Gastroesophageal sphincter (tissue), 4 donors: Measurements from ENCODE around the gene RALY. TPM values are rescaled to one million over a fixed set of nuclear protein-coding genes. Genes with fewer than 3 reads are reported as not detected.

Experiments
- ATAC-seq: fragments of 150-250 bp; one replicate; pipeline ENCODE4 v1.9.1; 2016; ENCODE audit warnings: mild to moderate bottlenecking, moderate library complexity
- H3K27ac ChIP-seq, 4 donors: fragments of 200-600 bp; sonication (generic) in 3 of 4; 1 replicate in 3 of 4; 2 replicates in 1 of 4; pipeline ENCODE4 v1.5.1; 2016 to 2019
- H3K27me3 ChIP-seq: fragments of 200-600 bp; sonication (generic); one replicate; pipeline ENCODE4 v1.5.1; 2019
- H3K36me3 ChIP-seq, 2 donors: fragments of 200-600 bp; sonication (generic); one replicate each; pipeline ENCODE4 v1.5.1; 2019; ENCODE audit warnings: control low read depth in 1 of 2
- H3K4me1 ChIP-seq, 3 donors: fragments of 200-600 bp; sonication (generic); 1 replicate in 2 of 3; 2 replicates in 1 of 3; pipeline ENCODE4 v1.5.1; 2016 to 2019; ENCODE audit warnings: control low read depth in 2 of 3
- H3K4me3 ChIP-seq, 2 donors: fragments of 200-600 bp; sonication (generic); one replicate each; pipeline ENCODE4 v1.5.1; 2019; ENCODE audit warnings: mild to moderate bottlenecking in 1 of 2, moderate library complexity in 1 of 2
- H3K9me3 ChIP-seq, 3 donors: fragments of 200-600 bp; sonication (generic); one replicate each; pipeline ENCODE4 v1.5.1; 2017 to 2019; ENCODE audit warnings: control low read depth in 2 of 3
- EP300 ChIP-seq: sonication (generic); formaldehyde crosslinking; IDR thresholded peaks from one replicate; pipeline ENCODE4 v1.6.1; 2017; ENCODE audit warnings: antibody characterized with exemption, mild to moderate bottlenecking
- POLR2A ChIP-seq, 2 donors: fragments of 450-650 bp; IDR thresholded peaks; one replicate each; pipeline ENCODE4 v1.6.1; 2017; ENCODE audit warnings: antibody characterized with exemption in 2 of 2, mild to moderate bottlenecking in 2 of 2, moderate library complexity in 1 of 2
- POLR2AphosphoS5 ChIP-seq: sonication (generic); formaldehyde crosslinking; IDR thresholded peaks from one replicate; pipeline ENCODE4 v1.6.1; 2017; ENCODE audit warnings: antibody characterized with exemption
- WGBS, 2 donors: methylation state at CpG; one replicate each; pipeline ENCODE4 v1.1.5; 2018; ENCODE audit warnings: low coverage in 1 of 2; 5-methylcytosine and 5-hydroxymethylcytosine counted together
- total RNA-seq, 4 donors: library from RNA; depleted of rRNA; stranded (reverse); fragments of >200 nt; gene quantifications; one replicate each; pipeline ENCODE4 v1.1.0, GENCODE V29; 2016
- TF ChIP-seq, protein P1 (sequence below), 4 experiments: fragments of 200-600 bp in 2 of 4; fragments of 450-650 bp in 2 of 4; sonication (generic) in 1 of 4; IDR thresholded peaks; one replicate each; pipeline ENCODE4 v1.5.1; 2017 to 2019; ENCODE audit warnings: antibody characterized with exemption in 4 of 4, mild to moderate bottlenecking in 2 of 4, moderate library complexity in 2 of 4

The RALY gene
- total RNA-seq, 4 donors from 2014 or later, result 76.6 to 124 (median 98.8) TPM

DNA sequence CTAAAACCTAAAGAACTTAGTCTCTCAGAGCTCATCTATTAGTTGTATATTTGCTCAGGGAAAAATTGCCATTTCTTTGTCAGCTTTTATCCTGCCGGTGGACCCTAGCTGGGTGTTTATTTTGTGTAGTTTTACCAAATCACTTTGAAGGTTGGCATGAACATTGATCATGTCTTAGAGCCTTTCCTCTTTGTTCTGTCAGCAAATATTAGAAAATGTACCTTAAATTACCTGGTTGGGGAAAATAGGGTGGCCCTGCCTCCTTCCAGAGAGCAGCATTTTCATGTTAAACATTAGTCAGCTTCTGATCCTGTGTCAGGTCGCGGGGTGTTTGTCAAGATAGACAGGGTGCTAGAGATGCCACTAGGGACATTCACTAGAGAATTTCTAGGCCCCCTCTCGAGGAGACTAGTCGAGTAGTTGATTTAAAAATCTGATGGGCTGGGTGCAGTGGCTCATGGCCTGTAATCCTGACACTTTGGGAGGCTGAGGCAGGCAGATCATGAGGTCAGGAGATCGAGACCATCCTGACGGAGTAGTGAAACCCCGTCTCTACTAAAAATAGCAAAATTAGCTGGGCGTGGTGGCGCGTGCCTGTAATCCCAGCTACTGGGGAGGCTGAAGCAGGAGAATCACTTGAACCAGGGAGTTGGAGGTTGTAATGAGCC lies 11.2 kb downstream of the RALY start:
- TF ChIP-seq POLR2AphosphoS5, result no peak
- no peak for TF ChIP-seq POLR2A (IDR thresholded peaks at IDR 0.05)
- no peak for TF ChIP-seq EP300
- TF ChIP-seq, protein P1, sequence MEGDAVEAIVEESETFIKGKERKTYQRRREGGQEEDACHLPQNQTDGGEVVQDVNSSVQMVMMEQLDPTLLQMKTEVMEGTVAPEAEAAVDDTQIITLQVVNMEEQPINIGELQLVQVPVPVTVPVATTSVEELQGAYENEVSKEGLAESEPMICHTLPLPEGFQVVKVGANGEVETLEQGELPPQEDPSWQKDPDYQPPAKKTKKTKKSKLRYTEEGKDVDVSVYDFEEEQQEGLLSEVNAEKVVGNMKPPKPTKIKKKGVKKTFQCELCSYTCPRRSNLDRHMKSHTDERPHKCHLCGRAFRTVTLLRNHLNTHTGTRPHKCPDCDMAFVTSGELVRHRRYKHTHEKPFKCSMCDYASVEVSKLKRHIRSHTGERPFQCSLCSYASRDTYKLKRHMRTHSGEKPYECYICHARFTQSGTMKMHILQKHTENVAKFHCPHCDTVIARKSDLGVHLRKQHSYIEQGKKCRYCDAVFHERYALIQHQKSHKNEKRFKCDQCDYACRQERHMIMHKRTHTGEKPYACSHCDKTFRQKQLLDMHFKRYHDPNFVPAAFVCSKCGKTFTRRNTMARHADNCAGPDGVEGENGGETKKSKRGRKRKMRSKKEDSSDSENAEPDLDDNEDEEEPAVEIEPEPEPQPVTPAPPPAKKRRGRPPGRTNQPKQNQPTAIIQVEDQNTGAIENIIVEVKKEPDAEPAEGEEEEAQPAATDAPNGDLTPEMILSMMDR (IDR thresholded peaks at IDR 0.05), result no peak

DNA sequence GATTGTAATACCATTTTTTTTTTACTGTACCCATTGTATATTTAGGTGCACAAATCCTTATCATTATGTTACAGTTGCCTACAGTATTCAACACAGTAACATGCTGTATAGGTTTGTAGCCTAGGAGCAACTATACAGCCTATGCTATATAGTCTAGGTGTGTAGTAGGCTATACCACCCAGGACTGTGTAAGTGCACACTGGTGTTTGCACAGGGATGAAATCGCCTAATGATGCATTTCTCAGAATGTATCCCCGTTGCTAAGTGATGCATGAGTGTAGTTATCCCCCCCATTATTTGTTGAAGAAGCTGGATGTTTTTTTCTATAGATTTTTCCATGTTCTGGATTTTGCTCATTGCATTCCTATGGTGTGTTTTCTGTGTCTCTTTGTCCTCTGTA lies 12.9 kb downstream of the RALY start:
- H3K9me3 ChIP-seq, result no peaks in the 10 kb centered on the region
- peaks cover 0 to 72% (median 12%) of the 10 kb centered on the region in 3 donors for H3K4me1 ChIP-seq
- no peak for TF ChIP-seq POLR2A (IDR thresholded peaks at IDR 0.05)
- TF ChIP-seq, protein P1 (IDR thresholded peaks at IDR 0.05), result no peak
- TF ChIP-seq POLR2AphosphoS5, result no peak
- no peak for TF ChIP-seq EP300
- no peaks in the 10 kb centered on the region for H3K27me3 ChIP-seq
- no peak overlapping the region for H3K4me3 ChIP-seq
- 90 to 94% methylated on average over 2 of the region's 2 CpGs for WGBS, 2 donors
- H3K27ac ChIP-seq, result no peak overlapping the region
- no peak for ATAC-seq
- H3K36me3 ChIP-seq, result no peaks in the 10 kb centered on the region

More for the DNA sequence above, 11.2 kb downstream of the RALY start:
- Histone ChIP-seq H3K4me3 (no peak overlapping the region), H3K27me3 (no peaks in the 10 kb centered on the region), H3K4me1 (peaks cover 0 to 72% (median 16%) of the 10 kb centered on the region in 3 donors), H3K9me3 (no peaks in the 10 kb centered on the region), H3K27ac (no peak overlapping the region), H3K36me3 (no peaks in the 10 kb centered on the region)
- no peak for ATAC-seq
- WGBS, 2 donors, result 83 to 92% methylated on average over 8 to 9 of the region's 11 CpGs

DNA sequence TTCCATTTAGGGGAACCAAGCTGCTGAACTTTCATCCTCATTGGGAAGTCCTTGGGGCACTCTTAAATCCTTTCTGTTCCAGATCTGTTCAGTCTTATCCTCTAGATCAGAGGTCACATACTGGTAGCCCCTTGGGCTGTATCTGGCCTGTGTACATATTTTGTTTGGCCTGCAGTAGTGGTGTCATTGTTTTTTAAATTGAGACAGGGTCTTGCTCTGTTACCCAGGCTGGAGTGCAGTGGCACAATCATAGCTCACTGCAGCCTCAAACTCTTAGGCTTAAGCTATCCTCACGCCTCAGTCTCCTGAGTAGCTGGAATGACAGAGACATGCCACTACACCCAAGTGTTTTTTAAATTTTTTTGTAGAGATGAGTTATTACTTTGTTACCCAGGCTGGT lies 14.8 kb downstream of the RALY start:
- H3K27me3 ChIP-seq, result no peaks in the 10 kb centered on the region
- no peaks in the 10 kb centered on the region for H3K36me3 ChIP-seq
- no peak overlapping the region for H3K27ac ChIP-seq
- no peak for TF ChIP-seq POLR2AphosphoS5
- TF ChIP-seq EP300, result no peak
- TF ChIP-seq POLR2A (IDR thresholded peaks at IDR 0.05), result no peak
- TF ChIP-seq, protein P1 (IDR thresholded peaks at IDR 0.05), result no peak
- no peak overlapping the region for H3K4me3 ChIP-seq
- 82 to 100% methylated on average over 1 of the region's 1 CpG for WGBS, 2 donors
- ATAC-seq, result no peak
- H3K9me3 ChIP-seq, result no peaks in the 10 kb centered on the region
- peaks cover 0 to 75% (median 9%) of the 10 kb centered on the region in 3 donors for H3K4me1 ChIP-seq

DNA sequence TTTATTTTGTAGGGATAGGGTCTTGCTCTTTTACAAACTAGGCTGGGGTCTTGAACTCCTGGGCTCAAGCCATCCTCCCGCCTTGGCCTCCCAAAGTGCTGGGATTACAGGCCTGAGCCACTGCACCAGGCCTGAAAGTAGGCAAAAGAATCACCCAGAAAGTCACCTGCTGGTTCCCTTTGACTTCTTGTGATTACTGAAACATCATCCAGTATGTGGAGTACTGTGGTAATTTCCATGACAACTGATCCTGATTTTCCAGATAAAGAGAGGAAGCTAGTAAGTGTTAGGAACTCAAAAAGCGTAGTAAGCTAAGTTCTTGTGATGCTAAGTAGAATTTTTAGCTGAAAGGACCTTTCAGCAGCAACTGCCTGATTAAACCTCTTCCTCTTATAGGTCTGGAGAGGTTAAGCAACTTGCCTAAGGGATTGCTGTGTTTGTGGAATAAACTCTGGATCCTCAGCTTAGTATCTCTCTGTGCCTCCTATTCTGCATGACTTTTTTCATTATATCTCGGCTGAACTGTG lies 16.8 kb downstream of the RALY start:
- Histone ChIP-seq H3K4me3 (no peak overlapping the region), H3K27ac (no peak overlapping the region), H3K4me1 (peaks cover 0 to 78% (median 9%) of the 10 kb centered on the region in 3 donors), H3K27me3 (no peaks in the 10 kb centered on the region), H3K36me3 (no peaks in the 10 kb centered on the region), H3K9me3 (no peaks in the 10 kb centered on the region)
- WGBS, 2 donors, result 46 to 49% methylated on average over 2 of the region's 3 CpGs
- no peak for TF ChIP-seq POLR2AphosphoS5
- no peak for ATAC-seq

DNA sequence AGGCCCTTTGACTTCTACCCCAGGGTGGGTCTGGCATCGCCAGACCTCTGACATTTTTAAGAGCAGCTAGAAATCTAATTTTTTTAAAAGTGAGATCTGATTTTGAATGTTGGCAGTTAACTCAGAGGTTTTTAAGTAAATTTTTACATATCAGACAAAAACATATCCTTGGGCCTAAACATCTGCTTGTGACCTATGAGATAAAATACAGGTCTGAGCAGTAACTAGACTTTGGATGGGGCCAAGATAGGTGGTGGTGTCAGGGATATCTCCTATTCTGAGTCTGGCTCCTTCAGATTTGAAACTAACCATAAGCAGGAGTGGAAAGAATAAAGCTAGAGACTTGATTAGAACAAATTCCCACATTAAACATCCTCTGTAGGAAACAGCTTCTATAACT lies 17.6 kb downstream of the RALY start:
- no peak for ATAC-seq
- H3K4me3 ChIP-seq, result no peak overlapping the region
- 100% methylated on average over 1 of the region's 1 CpG for WGBS, 2 donors
- peaks cover 0 to 85% (median 12%) of the 10 kb centered on the region in 3 donors for H3K4me1 ChIP-seq
- no peaks in the 10 kb centered on the region for H3K36me3 ChIP-seq
- no peaks in the 10 kb centered on the region for H3K27me3 ChIP-seq
- TF ChIP-seq EP300 (no peak), POLR2A (IDR thresholded peaks at IDR 0.05) (no peak), POLR2AphosphoS5 (no peak)
- TF ChIP-seq, protein P1 (IDR thresholded peaks at IDR 0.05), result no peak
- no peaks in the 10 kb centered on the region for H3K9me3 ChIP-seq
- H3K27ac ChIP-seq, result no peak overlapping the region
